Renal cortical epithelial cell (primary cell): ENCODE measurements around the gene SYNCRIP. TPM values are rescaled to one million over a fixed set of nuclear protein-coding genes. Genes with fewer than 3 reads are reported as not detected.

Experiments used
- DNase-seq: peaks from one replicate; pipeline ENCODE4 v3.0.0-alpha.2; 2011; ENCODE audit warnings: low read depth
- total RNA-seq: library from RNA; depleted of rRNA; stranded (reverse); fragments of >200 nt; gene quantifications from 2 replicates; pipeline ENCODE4 v1.2.3, GENCODE V29; 2014

SYNCRIP gene
- total RNA-seq, 1 donor from 2014 or later = 138 TPM

DNA sequence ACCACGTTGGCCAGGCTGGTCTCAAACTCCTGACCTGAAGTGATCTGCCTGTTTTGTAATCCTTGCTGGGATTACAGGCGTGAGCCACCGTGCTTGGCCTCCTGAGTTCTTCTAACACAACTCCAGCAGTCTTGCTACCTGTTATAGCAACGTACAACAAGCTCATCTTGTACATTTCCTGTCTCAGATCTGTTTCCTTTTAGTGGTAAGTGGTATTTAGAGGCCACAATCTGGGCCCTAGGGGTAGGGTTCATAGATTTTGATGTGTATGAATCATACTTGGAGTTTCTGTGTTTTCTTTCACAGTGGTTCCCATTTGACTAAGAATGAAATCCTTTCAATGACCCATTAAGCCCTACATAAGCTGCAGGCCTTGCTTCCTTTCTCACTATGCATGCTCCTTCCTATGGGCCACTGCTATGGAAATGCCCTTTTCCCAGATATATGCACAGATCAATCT is 27.1 kb upstream of the SYNCRIP start:
- peak; percentile 71 for DNase-seq

DNA sequence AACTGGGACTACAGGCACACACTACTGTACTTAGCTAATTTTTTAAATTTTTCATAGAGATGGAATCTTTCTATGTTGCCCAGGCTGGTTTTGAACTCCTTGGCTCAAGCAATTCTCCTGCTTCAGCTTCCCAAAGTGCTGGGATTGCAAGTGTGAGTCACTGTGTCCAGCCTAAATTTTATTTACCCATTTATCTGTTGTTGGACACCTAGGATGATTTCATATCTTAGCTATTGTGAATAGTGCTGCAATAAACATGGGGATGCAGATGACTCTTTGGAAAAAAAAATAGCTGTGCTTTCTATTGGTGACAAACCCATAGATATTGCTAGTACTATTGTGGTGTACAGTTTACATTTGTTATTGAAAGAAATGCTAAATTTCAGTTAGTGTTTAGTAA is 19.6 kb upstream of the SYNCRIP start:
- DNase-seq = no peak

- DNase-seq = peak; percentile 76
Measured at GRCh38 chr6:85660181-85660611, 17.5 kb upstream of the SYNCRIP start.

DNA sequence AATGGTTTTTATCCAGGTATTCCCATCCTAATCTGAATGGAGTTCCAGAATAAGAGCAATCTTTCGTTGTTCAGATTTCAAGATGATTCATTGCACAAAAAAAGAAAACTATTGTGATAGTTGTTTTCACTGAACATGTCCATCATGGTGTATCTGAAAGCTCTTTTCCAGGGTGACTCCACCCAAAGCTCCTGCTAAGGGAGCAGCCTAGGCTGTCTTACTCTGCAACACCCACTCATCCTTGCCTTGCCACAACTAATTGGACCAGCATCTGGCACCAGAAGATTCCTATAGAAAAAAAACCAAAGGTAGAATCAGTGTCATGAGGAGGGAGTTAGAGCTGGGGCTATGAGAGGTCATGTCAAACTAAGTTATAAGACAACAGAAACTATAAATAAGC is 7.9 kb upstream of the SYNCRIP start:
- DNase-seq = no peak

DNA sequence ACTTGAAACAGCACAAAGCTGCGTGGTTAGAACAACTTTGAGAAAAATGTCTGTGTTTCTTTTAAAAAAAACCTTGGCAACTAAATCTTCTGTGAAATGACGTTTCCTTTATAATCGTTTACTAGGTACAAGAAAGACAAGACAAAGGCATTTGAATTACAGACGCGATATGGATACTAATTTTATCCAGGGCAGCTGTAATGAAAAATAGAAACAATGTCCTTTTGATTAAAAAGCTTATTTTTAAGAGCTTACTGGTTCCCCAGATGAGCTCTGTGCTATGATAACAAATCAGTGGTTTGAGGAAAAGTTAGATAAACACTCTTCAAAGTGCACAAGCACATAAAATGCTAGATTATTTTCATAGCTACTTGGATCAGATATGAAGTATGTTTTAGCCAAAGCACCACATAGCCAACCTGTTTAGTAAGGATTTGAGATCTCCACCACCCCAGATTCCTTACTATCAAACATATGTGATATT is 1.6 kb upstream of the SYNCRIP start:
- DNase-seq = no peak

GRCh38 chr6:85643537-85644278 is 1.0 kb upstream of the SYNCRIP start:
- peak; percentile 97 for DNase-seq

DNA sequence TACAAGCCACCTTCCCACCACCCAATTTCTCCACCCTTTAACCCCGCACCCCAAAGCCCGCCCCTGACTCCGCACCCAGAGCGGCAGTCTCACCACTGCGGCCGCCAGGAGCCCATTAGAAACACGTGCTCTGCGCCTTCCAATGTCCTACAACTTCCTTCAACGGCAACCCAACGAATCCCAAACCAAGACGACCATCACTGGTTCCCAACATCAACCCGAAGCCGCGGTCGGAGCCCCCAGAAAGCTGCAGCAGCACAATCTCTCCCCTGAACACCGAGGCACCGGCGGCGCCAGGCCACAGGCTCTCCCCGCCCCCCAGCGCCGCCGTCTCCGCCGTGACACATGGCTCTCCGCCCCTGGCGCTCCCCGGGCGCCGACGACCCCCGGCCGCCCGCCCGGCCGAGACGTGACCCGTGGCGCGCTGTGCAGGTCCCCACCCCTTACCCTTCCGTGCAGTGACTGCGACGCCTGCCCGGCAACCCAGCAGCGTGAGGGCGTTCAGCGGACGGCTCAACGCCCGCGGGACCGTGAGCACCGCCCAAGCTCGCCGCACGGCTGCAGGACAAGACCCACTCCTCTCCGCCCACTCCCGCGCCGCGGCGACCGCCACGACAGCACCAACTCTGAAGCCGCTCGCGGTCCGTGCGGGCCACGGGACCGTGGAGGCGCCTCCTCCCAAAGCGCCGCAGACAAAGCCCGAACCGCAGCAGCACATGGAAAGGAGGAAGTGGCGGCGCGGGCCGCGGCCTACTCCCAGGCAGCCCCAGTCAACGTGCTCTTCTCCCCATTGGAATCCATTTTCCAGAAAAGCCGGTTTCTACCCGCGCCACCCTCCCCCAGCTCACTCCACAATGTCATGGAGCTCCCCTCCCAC is 551 bp downstream of the SYNCRIP start:
- DNase-seq = no peak

GRCh38 chr6:85641522-85641896 is 1.2 kb downstream of the SYNCRIP start:
- DNase-seq = no peak

- no peak for DNase-seq
Measured at GRCh38 chr6:85640821-85641220, 1.9 kb downstream of the SYNCRIP start.

DNA sequence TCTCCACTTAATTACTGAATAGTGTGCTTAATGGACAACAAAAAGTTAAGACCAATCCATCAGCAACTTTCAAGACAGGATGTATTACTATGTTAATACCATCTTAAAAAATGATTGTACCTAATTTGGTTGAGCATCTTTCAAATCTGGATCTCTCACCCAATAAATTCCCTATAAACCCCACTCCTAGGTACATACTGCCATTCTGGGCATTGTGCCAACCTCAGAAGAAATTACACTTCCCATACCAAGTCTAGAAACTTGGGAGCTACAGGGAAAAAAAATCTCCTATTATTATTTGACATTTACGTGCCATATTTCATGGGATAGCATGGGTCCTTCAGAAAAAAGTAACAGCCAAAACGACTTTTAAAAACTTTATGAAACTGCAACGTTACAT is 5.1 kb downstream of the SYNCRIP start:
- no peak for DNase-seq

GRCh38 chr6:85632164-85632942 is 10.3 kb downstream of the SYNCRIP start:
- DNase-seq = no peak

DNA sequence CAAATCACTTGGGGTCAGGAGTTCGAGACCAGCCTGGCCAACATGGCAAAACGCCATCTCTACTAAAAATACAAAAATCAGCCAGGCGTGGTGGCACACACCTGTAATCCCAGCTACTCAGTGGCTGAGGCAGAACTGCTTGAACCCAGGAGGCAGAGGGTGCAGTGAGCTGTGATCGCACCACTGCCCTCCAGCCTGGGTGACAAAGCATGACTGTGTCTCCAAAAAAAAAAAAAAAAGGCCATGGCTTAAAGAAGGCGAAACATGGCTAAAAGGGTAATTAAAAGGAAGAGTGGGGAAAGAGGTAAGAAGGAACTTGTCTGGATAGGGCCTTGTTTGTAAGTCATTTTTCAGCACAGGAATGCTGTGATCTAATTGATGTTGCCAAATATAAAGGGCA is 11.6 kb downstream of the SYNCRIP start:
- peak; percentile 61 for DNase-seq

GRCh38 chr6:85628353-85628752 is 14.3 kb downstream of the SYNCRIP start:
- peak; percentile 69 for DNase-seq

DNA sequence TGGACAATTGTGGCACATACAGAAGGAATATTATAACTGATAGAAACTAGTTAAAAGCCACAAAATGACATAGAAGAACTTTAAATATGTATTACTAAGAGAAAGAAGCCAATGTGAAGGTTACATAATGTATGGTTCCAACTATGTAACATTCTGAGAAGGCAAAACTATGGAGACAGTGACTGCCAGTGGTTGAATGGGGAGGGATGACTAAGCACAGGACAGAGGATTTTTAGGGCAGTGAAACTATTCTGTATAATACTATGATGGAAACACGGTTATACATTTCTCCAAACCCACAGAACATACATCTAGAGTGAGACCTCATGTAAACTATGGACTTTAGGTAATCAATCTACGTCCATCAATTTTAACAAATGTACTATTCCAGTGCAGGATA is 22.4 kb downstream of the SYNCRIP start:
- DNase-seq = no peak

GRCh38 chr6:85614780-85615179 is 27.9 kb downstream of the SYNCRIP start:
- DNase-seq = no peak

- DNase-seq = peak; percentile 87
Measured at GRCh38 chr6:85612690-85613474, 29.8 kb downstream of the SYNCRIP start.

DNA sequence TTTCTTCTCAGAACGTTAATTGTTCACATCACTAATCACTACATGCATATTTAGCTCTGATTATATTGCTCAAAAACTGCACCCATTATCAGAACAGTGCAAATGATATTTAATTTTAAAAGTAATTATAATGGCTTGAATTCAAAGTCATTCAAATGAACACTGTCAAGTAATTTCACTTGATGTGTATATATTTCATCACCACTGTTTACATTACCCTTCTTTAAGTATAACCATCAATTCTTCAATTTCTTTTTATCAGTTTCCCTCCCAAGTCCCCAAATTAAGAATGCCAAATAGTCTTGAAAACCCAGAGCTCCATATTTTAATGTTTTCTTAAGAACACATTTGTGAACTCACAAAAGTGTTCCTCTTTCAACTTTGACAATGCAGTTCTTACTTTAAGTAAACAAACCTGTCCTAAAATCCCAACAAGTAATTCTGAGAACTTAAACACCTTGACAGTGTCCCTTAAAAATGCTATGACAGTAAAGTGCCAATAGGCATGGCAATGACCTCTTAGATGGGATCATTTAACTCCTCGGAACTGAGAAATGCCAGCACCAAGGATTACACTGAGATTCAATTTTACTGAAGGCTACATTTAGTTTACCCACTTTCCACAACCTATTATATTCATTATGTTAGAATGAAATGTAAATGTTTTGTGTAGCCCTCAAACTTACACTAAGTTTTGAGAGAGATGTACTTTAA is 32.3 kb downstream of the SYNCRIP start:
- no peak for DNase-seq

GRCh38 chr6:85602100-85602499 is 40.6 kb downstream of the SYNCRIP start:
- DNase-seq = no peak

- no peak for DNase-seq
Measured at GRCh38 chr6:85600713-85601313, 41.9 kb downstream of the SYNCRIP start.
